HFF-Myc (cell line): Measurements from ENCODE around the gene CLIC1.

ENCODE experiments used
- DNase-seq: peaks from one replicate; pipeline ENCODE4 v3.0.0-alpha.2; 2011; ENCODE audit warnings: low read depth; ENCODE audit errors: extremely low read depth
- H3K4me3 ChIP-seq: replicated peaks from 2 replicates; pipeline ENCODE4 v1.5.1; 2011; ENCODE audit warnings: low read depth, mild to moderate bottlenecking, control low read depth, low read length
- CTCF ChIP-seq: IDR thresholded peaks from 2 replicates; pipeline ENCODE4 v1.5.1; 2012; ENCODE audit warnings: mild to moderate bottlenecking, low read depth, low read length, control low read depth; ENCODE audit errors: missing control alignments

The CLIC1 gene

GRCh38 chr6:31717499-31718222, 18.7 kb downstream of the CLIC1 start:
- no peak for DNase-seq
- no peak overlapping the region for H3K4me3 ChIP-seq
- TF ChIP-seq CTCF, result no peak

- TF ChIP-seq CTCF, result no peak
- H3K4me3 ChIP-seq, result no peak within 1 kb of the TSS
- no peak for DNase-seq
Observed at GRCh38 chr6:31715022-31715958, 21.0 kb downstream of the CLIC1 start, which contains the start of gene LY6G6D. Gene LY6G6D (plus strand): TSS chr6:31715348. CDS start chr6:31715356, 8 bp downstream.

- no peak overlapping the region for H3K4me3 ChIP-seq
- TF ChIP-seq CTCF, result no peak
- no peak for DNase-seq
Observed at GRCh38 chr6:31713991-31714684, 22.2 kb downstream of the CLIC1 start.

GRCh38 chr6:31713465-31713864, 22.9 kb downstream of the CLIC1 start:
- no peak for DNase-seq
- no peak for TF ChIP-seq CTCF
- no peak overlapping the region for H3K4me3 ChIP-seq

GRCh38 chr6:31712296-31712695, 24.0 kb downstream of the CLIC1 start:
- TF ChIP-seq CTCF, result peak; percentile 4
- H3K4me3 ChIP-seq, result no peak overlapping the region
- no peak for DNase-seq

GRCh38 chr6:31711233-31711632, 25.1 kb downstream of the CLIC1 start:
- H3K4me3 ChIP-seq, result no peak overlapping the region
- TF ChIP-seq CTCF, result no peak
- DNase-seq, result no peak
